H9 (cell line): ENCODE measurements around the gene SCFD2. TPM values are rescaled to one million over a fixed set of nuclear protein-coding genes. Genes with fewer than 3 reads are reported as not detected.

Experiments
- DNase-seq: peaks from one replicate; pipeline ENCODE4 v3.0.0-alpha.2; 2017
- H2AFZ ChIP-seq: one replicate; pipeline ENCODE4 v1.6.1; 2013; ENCODE audit warnings: mild to moderate bottlenecking, low read length, control low read depth, moderate library complexity
- H2AK5ac ChIP-seq: 2 replicates; pipeline ENCODE4 v1.6.1; 2013; ENCODE audit warnings: low read length, control low read depth, mixed read lengths; ENCODE audit not compliant: insufficient read length
- H2BK120ac ChIP-seq: one replicate; pipeline ENCODE4 v1.6.1; 2013; ENCODE audit warnings: low read depth, mild to moderate bottlenecking, low read length, control low read depth, inconsistent platforms; ENCODE audit not compliant: poor library complexity, severe bottlenecking
- H2BK12ac ChIP-seq: 2 replicates; pipeline ENCODE4 v1.6.1; 2013; ENCODE audit warnings: low read length, control low read depth, mixed read lengths, low read depth; ENCODE audit not compliant: insufficient read length
- H2BK15ac ChIP-seq: 2 replicates; pipeline ENCODE4 v1.6.1; 2013; ENCODE audit warnings: low read depth, low read length, control low read depth
- H2BK20ac ChIP-seq: one replicate; pipeline ENCODE4 v1.6.1; 2013; ENCODE audit warnings: low read depth, mild to moderate bottlenecking, low read length, control low read depth, inconsistent platforms; ENCODE audit not compliant: poor library complexity, severe bottlenecking
- H2BK5ac ChIP-seq: 2 replicates; pipeline ENCODE4 v1.6.1; 2013; ENCODE audit warnings: low read length, control low read depth, mixed read lengths; ENCODE audit not compliant: insufficient read length
- H3K14ac ChIP-seq: 2 replicates; pipeline ENCODE4 v1.6.1; 2013; ENCODE audit warnings: low read length, control low read depth; ENCODE audit not compliant: insufficient read depth
- H3K18ac ChIP-seq: 2 replicates; pipeline ENCODE4 v1.6.1; 2013; ENCODE audit warnings: low read depth, mild to moderate bottlenecking, mixed read lengths, low read length, control low read depth; ENCODE audit not compliant: insufficient read length
- H3K23ac ChIP-seq: 2 replicates; pipeline ENCODE4 v1.6.1; 2013; ENCODE audit warnings: low read length, control low read depth, mixed read lengths, low read depth; ENCODE audit not compliant: insufficient read length
- H3K23me2 ChIP-seq: 2 replicates; pipeline ENCODE4 v1.6.1; 2013; ENCODE audit warnings: low read depth, mild to moderate bottlenecking, mixed read lengths, low read length, control low read depth; ENCODE audit not compliant: insufficient read length, poor library complexity, severe bottlenecking
- H3K27ac ChIP-seq: 2 replicates; pipeline ENCODE4 v1.5.1; 2013; ENCODE audit warnings: low read length, control low read depth, mixed read lengths, low read depth; ENCODE audit not compliant: insufficient read length
- H3K27me3 ChIP-seq: 2 replicates; pipeline ENCODE4 v1.6.1; 2013; ENCODE audit warnings: low read length, control low read depth, inconsistent platforms; ENCODE audit not compliant: insufficient read depth
- H3K4ac ChIP-seq: 2 replicates; pipeline ENCODE4 v1.6.1; 2013; ENCODE audit warnings: low read depth, mild to moderate bottlenecking, control low read depth, inconsistent platforms, low read length, moderate library complexity
- H3K4me1 ChIP-seq: 2 replicates; pipeline ENCODE4 v1.6.1; 2013; ENCODE audit warnings: low read length, control low read depth, inconsistent platforms; ENCODE audit not compliant: insufficient read depth
- H3K4me2 ChIP-seq: 2 replicates; pipeline ENCODE4 v1.6.1; 2013; ENCODE audit warnings: low read length, control low read depth, mixed read lengths; ENCODE audit not compliant: insufficient read length, insufficient read depth
- H3K56ac ChIP-seq: 2 replicates; pipeline ENCODE4 v1.6.1; 2013; ENCODE audit warnings: low read depth, mild to moderate bottlenecking, mixed read lengths, low read length, control low read depth; ENCODE audit not compliant: insufficient read length
- H3K79me1 ChIP-seq: 2 replicates; pipeline ENCODE4 v1.6.1; 2013; ENCODE audit warnings: low read depth, mild to moderate bottlenecking, moderate library complexity, low read length, control low read depth, inconsistent platforms; ENCODE audit not compliant: insufficient read depth, poor library complexity, severe bottlenecking
- H3K79me2 ChIP-seq: 2 replicates; pipeline ENCODE4 v1.6.1; 2013; ENCODE audit warnings: low read length, control low read depth, inconsistent platforms; ENCODE audit not compliant: insufficient read depth
- H3K9ac ChIP-seq: 2 replicates; pipeline ENCODE4 v1.6.1; 2013; ENCODE audit warnings: low read length, control low read depth, mixed read lengths; ENCODE audit not compliant: insufficient read length; ENCODE audit errors: extremely low read depth
- H3K9me3 ChIP-seq: one replicate; pipeline ENCODE4 v1.6.1; 2013; ENCODE audit warnings: low read depth, low read length, inconsistent platforms; ENCODE audit not compliant: control insufficient read depth
- H3T11ph ChIP-seq: one replicate; pipeline ENCODE4 v1.6.1; 2013; ENCODE audit warnings: mild to moderate bottlenecking, low read length, control low read depth, inconsistent platforms
- H4K20me1 ChIP-seq: one replicate; pipeline ENCODE4 v1.6.1; 2013; ENCODE audit not compliant: control insufficient read depth, insufficient read length, insufficient read depth
- H4K5ac ChIP-seq: 2 replicates; pipeline ENCODE4 v1.6.1; 2013; ENCODE audit warnings: low read depth, mild to moderate bottlenecking, mixed read lengths, low read length, control low read depth; ENCODE audit not compliant: insufficient read length
- H4K8ac ChIP-seq: replicated peaks from 2 replicates; pipeline ENCODE4 v1.6.1; 2013; ENCODE audit warnings: low read length, control low read depth, mixed read lengths, low read depth; ENCODE audit not compliant: insufficient read length
- H4K91ac ChIP-seq: 2 replicates; pipeline ENCODE4 v1.6.1; 2013; ENCODE audit warnings: low read depth, mild to moderate bottlenecking, moderate library complexity, mixed read lengths, low read length, control low read depth; ENCODE audit not compliant: insufficient read length
- H3K27ac Mint-ChIP-seq, 3 experiments: 2 replicates in 2 of 3; 3 replicates in 1 of 3; pipeline ENCODE4 v1.8.0; 2020 to 2021; ENCODE audit warnings: mixed read lengths in 3 of 3, mild to moderate bottlenecking in 1 of 3, moderate library complexity in 1 of 3
- H3K27me3 Mint-ChIP-seq: 2 replicates; pipeline ENCODE4 v1.8.0; 2021; ENCODE audit warnings: low read depth, mild to moderate bottlenecking, moderate library complexity, mixed read lengths
- H3K36me3 Mint-ChIP-seq, 3 experiments: 2 replicates in 2 of 3; 3 replicates in 1 of 3; pipeline ENCODE4 v1.8.0; 2020 to 2021; ENCODE audit warnings: low read depth in 3 of 3, mixed read lengths in 3 of 3; ENCODE audit not compliant: insufficient read depth in 1 of 3
- H3K4me1 Mint-ChIP-seq, 2 experiments: 2 replicates each; pipeline ENCODE4 v1.8.0; 2020; ENCODE audit warnings: mixed read lengths in 2 of 2
- H3K4me3 Mint-ChIP-seq, 2 experiments: 2 replicates in 1 of 2; 3 replicates in 1 of 2; pipeline ENCODE4 v1.8.0; 2020 to 2021; ENCODE audit warnings: mild to moderate bottlenecking in 2 of 2, mixed read lengths in 2 of 2, moderate library complexity in 1 of 2
- H3K9me3 Mint-ChIP-seq, 2 experiments: 2 replicates in 1 of 2; 3 replicates in 1 of 2; pipeline ENCODE4 v1.8.0; 2020; ENCODE audit warnings: mild to moderate bottlenecking in 2 of 2, mixed read lengths in 2 of 2, moderate library complexity in 1 of 2
- WGBS: extraction: QIAGEN DNeasy Blood & Tissue Kit; methylation state at CpG from one replicate; pipeline ENCODE4 v1.1.7; 2013; ENCODE audit warnings: missing lambda C conversion rate, low lambda C conversion rate, mixed read lengths; ENCODE audit not compliant: insufficient read length; ENCODE audit errors: extremely low coverage; 5-methylcytosine and 5-hydroxymethylcytosine counted together
- total RNA-seq: library from RNA; stranded (reverse); gene quantifications from 2 replicates; pipeline ENCODE4 v1.2.1, GENCODE V29; 2021
- TF ChIP-seq, protein P1 (sequence below): fragments of 200-600 bp; sonication (generic); conservative IDR thresholded peaks from 3 replicates; pipeline ENCODE4 v1.8.0; 2021; ENCODE audit warnings: antibody characterized with exemption, mild to moderate bottlenecking

Gene SCFD2
- total RNA-seq, 1 experiment from 2014 or later, result 10.1 TPM

DNA sequence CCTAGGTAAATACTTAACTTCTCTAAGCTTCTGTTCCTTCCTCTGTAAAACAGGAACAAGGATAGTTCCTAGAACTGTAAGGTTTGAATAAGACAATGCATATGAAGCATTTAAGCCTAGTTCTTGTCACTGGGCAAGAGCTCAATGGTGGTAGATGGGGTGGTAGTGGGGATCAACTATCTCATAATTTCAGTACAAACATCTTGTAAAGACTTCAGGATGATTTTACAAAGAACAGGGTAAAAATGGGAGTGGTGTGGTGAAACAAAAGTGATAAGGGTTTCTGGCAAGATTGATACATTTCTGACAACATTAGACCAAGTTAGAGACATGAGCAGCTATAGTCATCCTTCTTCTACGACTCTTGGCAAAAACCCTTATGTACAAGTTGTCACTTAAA lies 137.8 kb downstream of the SCFD2 start:
- no peak overlapping the region for H2AK5ac ChIP-seq
- H2BK15ac ChIP-seq, result no peak overlapping the region
- H4K20me1 ChIP-seq, result no peaks in the 10 kb centered on the region
- no peak overlapping the region for H3K4me3 Mint-ChIP-seq
- H3K79me1 ChIP-seq, result no peaks in the 10 kb centered on the region
- H3K27ac Mint-ChIP-seq, result no peak overlapping the region
- H3K36me3 Mint-ChIP-seq, result no peaks in the 10 kb centered on the region
- H3K18ac ChIP-seq, result no peak overlapping the region
- no peak for DNase-seq
- no peak overlapping the region for H3K27ac ChIP-seq
- no CpG with 5 or more reads among the region's 1 CpG for WGBS
- H3K9me3 Mint-ChIP-seq, result no peaks in the 10 kb centered on the region; a peak in 1 of 5 replicates
- H2BK12ac ChIP-seq, result no peak overlapping the region
- no peak overlapping the region for H3K9ac ChIP-seq
- H3K4ac ChIP-seq, result no peak overlapping the region
- no peak overlapping the region for H2BK120ac ChIP-seq
- no peaks in the 10 kb centered on the region for H3K9me3 ChIP-seq
- H2BK20ac ChIP-seq, result no peak overlapping the region
- H4K91ac ChIP-seq, result no peak overlapping the region
- no peaks in the 10 kb centered on the region for H3K23me2 ChIP-seq
- TF ChIP-seq, protein P1, sequence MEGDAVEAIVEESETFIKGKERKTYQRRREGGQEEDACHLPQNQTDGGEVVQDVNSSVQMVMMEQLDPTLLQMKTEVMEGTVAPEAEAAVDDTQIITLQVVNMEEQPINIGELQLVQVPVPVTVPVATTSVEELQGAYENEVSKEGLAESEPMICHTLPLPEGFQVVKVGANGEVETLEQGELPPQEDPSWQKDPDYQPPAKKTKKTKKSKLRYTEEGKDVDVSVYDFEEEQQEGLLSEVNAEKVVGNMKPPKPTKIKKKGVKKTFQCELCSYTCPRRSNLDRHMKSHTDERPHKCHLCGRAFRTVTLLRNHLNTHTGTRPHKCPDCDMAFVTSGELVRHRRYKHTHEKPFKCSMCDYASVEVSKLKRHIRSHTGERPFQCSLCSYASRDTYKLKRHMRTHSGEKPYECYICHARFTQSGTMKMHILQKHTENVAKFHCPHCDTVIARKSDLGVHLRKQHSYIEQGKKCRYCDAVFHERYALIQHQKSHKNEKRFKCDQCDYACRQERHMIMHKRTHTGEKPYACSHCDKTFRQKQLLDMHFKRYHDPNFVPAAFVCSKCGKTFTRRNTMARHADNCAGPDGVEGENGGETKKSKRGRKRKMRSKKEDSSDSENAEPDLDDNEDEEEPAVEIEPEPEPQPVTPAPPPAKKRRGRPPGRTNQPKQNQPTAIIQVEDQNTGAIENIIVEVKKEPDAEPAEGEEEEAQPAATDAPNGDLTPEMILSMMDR, result no peak
- no peaks in the 10 kb centered on the region for H3K4me1 ChIP-seq
- no peak overlapping the region for H3K4me2 ChIP-seq
- no peak overlapping the region for H2AFZ ChIP-seq
- no peak overlapping the region for H3K23ac ChIP-seq
- H3T11ph ChIP-seq, result no peak overlapping the region
- no peaks in the 10 kb centered on the region for H3K27me3 Mint-ChIP-seq
- H3K56ac ChIP-seq, result no peak overlapping the region
- no peak overlapping the region for H4K8ac ChIP-seq
- no peaks in the 10 kb centered on the region for H3K27me3 ChIP-seq
- no peak overlapping the region for H2BK5ac ChIP-seq
- no peak overlapping the region for H4K5ac ChIP-seq
- no peak overlapping the region for H3K14ac ChIP-seq
- H3K79me2 ChIP-seq, result no peaks in the 10 kb centered on the region
- no peaks in the 10 kb centered on the region for H3K4me1 Mint-ChIP-seq
